GM23338 (cell line): ENCODE results near the gene MYL12B. TPM values are rescaled to one million over a fixed set of nuclear protein-coding genes. Genes with fewer than 3 reads are reported as not detected.
"Not testable (repeated sequence)": the region's sequence is repeated elsewhere in the genome, so short reads cannot be mapped to it uniquely, and the experiment has no call there.

Experiments
- ATAC-seq: fragments of 200-7000 bp; cut with Tn5 transposase; 3 replicates; pipeline ENCODE4 v1.9.1; 2020
- DNase-seq: peaks from one replicate; pipeline ENCODE4 v3.0.0-alpha.2; 2015; ENCODE audit warnings: low spot score
- H2AFZ ChIP-seq: fragments of 200-600 bp; sonication (generic); 2 replicates; pipeline ENCODE4 v1.8.0; 2016; ENCODE audit warnings: antibody characterized with exemption, mild to moderate bottlenecking, moderate library complexity
- H3F3A ChIP-seq: fragments of 200-600 bp; sonication (generic); replicated peaks from 2 replicates; pipeline ENCODE4 v1.8.0; 2017; ENCODE audit warnings: antibody characterized with exemption, mixed run types, low read depth
- H3K27ac ChIP-seq: fragments of 200-600 bp; sonication (generic); 2 replicates; pipeline ENCODE4 v1.6.1; 2016; ENCODE audit warnings: low read depth
- H3K27me3 ChIP-seq: fragments of 200-600 bp; sonication (generic); 2 replicates; pipeline ENCODE4 v1.8.0; 2016; ENCODE audit warnings: mild to moderate bottlenecking, mixed run types, moderate library complexity; ENCODE audit not compliant: insufficient read depth
- H3K36me3 ChIP-seq: fragments of 200-600 bp; sonication (generic); 2 replicates; pipeline ENCODE4 v1.8.0; 2016; ENCODE audit warnings: mild to moderate bottlenecking; ENCODE audit not compliant: insufficient read depth
- H3K4me1 ChIP-seq: fragments of 200-600 bp; sonication (generic); 2 replicates; pipeline ENCODE4 v1.8.0; 2016; ENCODE audit warnings: mild to moderate bottlenecking, moderate library complexity; ENCODE audit not compliant: insufficient read depth
- H3K4me2 ChIP-seq: fragments of 200-600 bp; sonication (generic); 2 replicates; pipeline ENCODE4 v1.7.1; 2017; ENCODE audit warnings: mixed run types
- H3K4me3 ChIP-seq: fragments of 200-600 bp; sonication (generic); 2 replicates; pipeline ENCODE4 v1.6.1; 2016; ENCODE audit warnings: mixed run types
- H3K79me2 ChIP-seq: fragments of 200-600 bp; sonication (generic); replicated peaks from 2 replicates; pipeline ENCODE4 v1.8.0; 2017; ENCODE audit warnings: mild to moderate bottlenecking; ENCODE audit not compliant: insufficient read depth
- H3K9me2 ChIP-seq: fragments of 200-600 bp; sonication (generic); 2 replicates; pipeline ENCODE4 v1.8.0; 2017; ENCODE audit not compliant: insufficient read depth
- H4K20me1 ChIP-seq: fragments of 200-600 bp; sonication (generic); replicated peaks from 2 replicates; pipeline ENCODE4 v1.8.0; 2017; ENCODE audit warnings: mild to moderate bottlenecking; ENCODE audit not compliant: insufficient read depth
- H3K27ac Mint-ChIP-seq: 2 replicates; pipeline ENCODE4 v1.8.0; 2020; ENCODE audit warnings: inconsistent platforms, mild to moderate bottlenecking, moderate library complexity, mixed read lengths
- H3K27me3 Mint-ChIP-seq: 3 replicates; pipeline ENCODE4 v1.8.0; 2022; ENCODE audit warnings: low read depth, mild to moderate bottlenecking, moderate library complexity, mixed read lengths, inconsistent platforms; ENCODE audit not compliant: insufficient read depth, poor library complexity
- H3K36me3 Mint-ChIP-seq: 3 replicates; pipeline ENCODE4 v1.8.0; 2021; ENCODE audit warnings: low read depth, mild to moderate bottlenecking, inconsistent platforms, moderate library complexity, mixed read lengths
- H3K4me1 Mint-ChIP-seq: 3 replicates; pipeline ENCODE4 v1.8.0; 2020; ENCODE audit warnings: mild to moderate bottlenecking, inconsistent platforms, mixed read lengths
- H3K4me3 Mint-ChIP-seq: 3 replicates; pipeline ENCODE4 v1.8.0; 2021; ENCODE audit warnings: moderate library complexity, mild to moderate bottlenecking, inconsistent platforms, mixed read lengths
- H3K9me3 Mint-ChIP-seq: 3 replicates; pipeline ENCODE4 v1.8.0; 2020; ENCODE audit warnings: moderate library complexity, mild to moderate bottlenecking, inconsistent platforms, mixed read lengths
- ETS1 ChIP-seq: IDR thresholded peaks from 2 replicates; pipeline ENCODE4 v1.6.1; 2016; ENCODE audit warnings: antibody characterized with exemption
- NANOG ChIP-seq: IDR thresholded peaks from 2 replicates; pipeline ENCODE4 v1.6.1; 2016; ENCODE audit warnings: antibody characterized with exemption, borderline replicate concordance
- POLR2AphosphoS5 ChIP-seq: IDR thresholded peaks from 2 replicates; pipeline ENCODE4 v1.6.1; 2016; ENCODE audit warnings: antibody characterized with exemption, low read depth
- ZNF114 ChIP-seq: fragments of 250-450 bp; sonication (Bioruptor Pico); IDR thresholded peaks from 2 replicates; pipeline ENCODE4 v1.5.0; 2020; ENCODE audit warnings: mild to moderate bottlenecking, moderate library complexity
- ZNF462 ChIP-seq: fragments of 250-450 bp; sonication (Bioruptor Pico); IDR thresholded peaks from 2 replicates; pipeline ENCODE4 v1.5.0; 2020; ENCODE audit warnings: mild to moderate bottlenecking, moderate library complexity
- polyA plus RNA-seq: library from polyadenylated mRNA; unstranded; fragments of >200 nt; fragmentation: Nextera tagmentation; extraction: Ambion mirVana; gene quantifications from 2 replicates; pipeline ENCODE4 v1.2.1, GENCODE V29; 2016
- total RNA-seq: library from RNA; depleted of rRNA; stranded (reverse); fragments of >200 nt; shearing (Covaris generic); gene quantifications from 2 replicates; pipeline ENCODE4 v1.2.3, GENCODE V29; 2014

The MYL12B gene
- total and polyA plus RNA-seq, 2 experiments from 2014 or later, result 165 to 330 TPM

DNA sequence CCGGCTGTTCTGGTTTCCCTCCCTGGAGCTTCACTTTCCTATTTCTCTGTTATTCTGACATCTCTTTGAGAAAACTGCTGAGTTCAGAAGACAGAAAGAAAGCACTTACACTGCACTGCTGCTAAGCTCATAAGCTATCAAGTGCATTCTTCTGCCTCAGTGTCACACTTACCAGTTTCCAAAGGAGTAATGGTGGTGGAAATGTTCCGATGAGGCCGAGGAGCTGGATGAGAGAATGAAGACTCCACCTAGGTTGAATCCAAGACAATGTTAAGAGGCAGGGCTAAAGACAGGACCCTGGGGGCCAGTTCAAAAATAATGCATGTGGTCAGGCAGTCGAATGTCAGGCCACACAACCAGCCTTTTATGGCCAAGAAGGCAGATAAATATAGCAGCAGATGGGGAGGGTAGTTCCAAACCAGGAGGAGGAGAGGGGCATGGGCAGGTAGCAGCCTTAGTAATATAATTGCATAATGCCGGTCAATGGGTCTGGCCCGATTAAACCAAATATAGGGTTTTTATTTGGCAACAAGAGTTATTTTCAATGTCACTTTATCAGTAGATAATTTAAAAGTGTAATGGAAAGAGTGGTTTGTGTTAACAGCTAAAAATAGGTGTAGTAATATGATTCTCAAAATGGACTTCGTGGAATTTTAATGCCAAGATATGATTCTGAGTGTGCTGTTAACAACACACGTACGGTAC lies 42.1 kb upstream of the MYL12B start, which contains the start of gene MYOM1 (continued):
- TF ChIP-seq ZNF462 (CRISPR knock-in tag) (no peak), POLR2AphosphoS5 (no peak), ETS1 (no peak), ZNF114 (CRISPR knock-in tag) (no peak), NANOG (no peak)

- not testable (repeated sequence) for H3F3A ChIP-seq, ATAC-seq, H3K27ac Mint-ChIP-seq, H3K36me3 Mint-ChIP-seq, H2AFZ ChIP-seq, H3K36me3 ChIP-seq, H3K27me3 ChIP-seq, H3K9me2 ChIP-seq, H4K20me1 ChIP-seq, H3K4me3 Mint-ChIP-seq, H3K79me2 ChIP-seq, H3K9me3 Mint-ChIP-seq, H3K27me3 Mint-ChIP-seq, H3K27ac ChIP-seq, H3K4me2 ChIP-seq, DNase-seq, H3K4me3 ChIP-seq
- H3K4me1 ChIP-seq, result peaks cover 14% of the 10 kb centered on the region
- peaks cover 14% of the 10 kb centered on the region; the same call in 2 of the 3 replicates for H3K4me1 Mint-ChIP-seq
These were observed 41.1 kb upstream of the MYL12B start for GRCh38 chr18:3220868-3221267.
